GM18861 (cell line): ENCODE results near the gene PANK1.

Experiments
- ATAC-seq: cut with Tn5 transposase; IDR thresholded peaks from one replicate; pipeline ENCODE4 v1.9.1; 2021; ENCODE audit not compliant: unreplicated experiment

Gene PANK1

DNA sequence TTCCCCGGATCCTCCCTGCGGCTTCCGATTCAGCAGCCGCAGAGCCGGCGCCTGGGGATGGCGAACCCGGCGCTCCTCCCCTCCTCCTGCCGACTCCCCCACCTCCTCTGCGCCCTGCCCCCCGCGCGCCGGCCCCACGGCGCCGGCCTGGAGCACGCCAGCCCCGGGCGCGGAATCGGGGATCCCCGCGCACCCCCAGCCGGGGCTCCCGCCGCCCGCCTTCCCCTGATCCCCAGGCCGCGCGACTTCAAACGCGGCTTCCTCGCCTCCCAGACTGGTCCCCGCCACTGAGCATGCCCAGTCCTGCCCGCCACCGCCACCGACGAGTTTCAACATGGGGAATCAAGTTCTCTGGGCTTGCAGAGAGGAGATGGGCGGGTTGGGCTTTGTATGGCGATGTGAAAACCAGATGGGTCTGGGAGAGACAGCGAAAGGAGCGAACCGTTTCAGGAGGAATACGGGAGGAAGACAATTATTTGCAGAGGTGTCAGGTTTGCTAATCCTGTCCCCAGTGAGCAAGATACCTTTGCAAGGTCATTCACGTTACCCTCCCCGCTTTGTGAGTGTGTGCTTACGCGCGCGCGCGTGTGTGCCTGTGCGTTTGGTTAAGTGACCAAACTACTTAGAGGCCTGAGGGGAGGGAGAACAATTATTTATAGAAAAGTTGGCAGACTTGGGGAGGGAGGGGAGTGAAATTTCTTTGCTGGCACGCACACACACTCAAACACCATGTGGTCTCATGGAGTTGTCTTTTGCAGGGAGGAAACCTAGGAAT is at the start of gene PANK1:
Gene PANK1, minus strand, starts transcription at position 276 of the 775 bp plus-strand sequence. CDS start 351 bp downstream, outside the sequence.
- ATAC-seq, result peak; percentile 22

- ATAC-seq, result no peak
Observed at GRCh38 chr10:89693176-89693575, 48.1 kb upstream of the PANK1 start.

DNA sequence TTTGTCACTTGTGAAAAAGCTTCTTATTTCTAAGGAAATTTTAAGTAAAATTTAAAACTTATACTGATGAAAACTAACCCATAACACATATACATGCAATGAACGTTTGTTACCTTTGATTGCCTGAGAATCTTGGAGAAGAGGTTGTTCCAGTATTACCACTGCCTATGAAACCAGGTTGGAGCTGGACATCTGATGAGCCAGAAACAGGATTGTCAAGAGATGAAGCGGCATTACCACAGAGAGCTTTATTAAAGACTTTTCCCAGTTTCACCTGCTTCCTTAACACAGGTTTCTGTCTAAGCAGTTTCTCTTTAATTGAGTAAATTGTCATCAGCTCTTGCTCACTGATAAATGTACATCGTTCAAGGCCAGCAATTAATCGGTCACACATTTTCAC is 47.4 kb upstream of the PANK1 start:
- ATAC-seq, result no peak

DNA sequence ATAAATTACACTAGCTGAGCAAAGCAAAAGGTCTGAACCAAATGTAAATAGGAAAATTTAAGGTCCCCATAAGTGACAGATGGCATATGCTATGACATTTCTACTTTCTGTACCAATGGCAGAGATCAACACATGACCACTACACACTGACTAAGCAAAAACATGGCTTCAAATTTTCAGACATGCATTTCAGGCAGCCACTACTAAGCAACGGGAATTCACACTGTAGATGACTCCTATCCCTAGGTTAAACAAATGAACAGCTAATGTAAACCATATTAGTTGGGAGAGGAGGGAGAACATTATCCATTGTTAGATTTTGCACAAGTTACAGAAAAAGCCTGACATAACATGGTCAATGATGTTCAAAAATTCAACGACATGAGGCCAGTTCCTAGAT is 45.0 kb upstream of the PANK1 start:
- ATAC-seq, result no peak

DNA sequence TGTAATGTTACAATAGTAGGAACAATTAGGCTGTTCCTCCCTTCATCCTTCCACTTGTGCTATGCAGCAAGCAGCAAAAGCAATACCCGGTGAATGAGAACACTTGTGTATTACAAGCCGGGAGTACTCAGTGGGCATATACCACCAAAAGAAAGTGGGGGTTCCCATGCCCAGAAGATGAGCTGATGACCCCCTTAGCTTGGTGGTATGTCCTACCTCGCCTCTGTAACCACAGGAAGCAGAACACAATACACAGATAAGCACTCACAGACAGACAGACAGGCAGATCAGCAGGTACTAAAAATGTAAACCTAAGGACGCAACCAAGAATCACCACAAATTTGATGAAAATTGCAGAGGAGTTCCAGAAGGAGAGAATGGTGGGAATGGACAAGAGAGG is 40.9 kb upstream of the PANK1 start:
- ATAC-seq, result no peak

DNA sequence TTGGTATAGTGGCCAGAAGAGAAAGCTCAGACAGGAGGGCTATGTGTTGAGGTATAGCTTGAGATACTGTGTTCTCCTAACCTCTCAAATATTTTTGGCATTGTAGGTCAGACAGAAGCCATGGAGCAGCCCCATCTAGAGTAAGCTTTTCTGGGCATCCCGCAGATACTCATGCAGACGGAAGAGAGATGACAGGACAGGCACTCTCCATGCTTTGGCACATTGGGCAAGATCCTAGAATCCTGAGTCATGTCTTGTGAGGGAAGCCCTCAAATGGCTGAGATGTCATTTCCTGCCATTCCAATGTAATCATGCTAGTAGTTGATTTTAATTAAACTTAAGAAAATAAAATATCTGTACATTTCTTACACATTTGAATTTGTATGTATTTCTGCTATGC is 39.6 kb upstream of the PANK1 start:
- no peak for ATAC-seq

- ATAC-seq, result no peak
Observed at GRCh38 chr10:89683883-89684282, 38.8 kb upstream of the PANK1 start.

DNA sequence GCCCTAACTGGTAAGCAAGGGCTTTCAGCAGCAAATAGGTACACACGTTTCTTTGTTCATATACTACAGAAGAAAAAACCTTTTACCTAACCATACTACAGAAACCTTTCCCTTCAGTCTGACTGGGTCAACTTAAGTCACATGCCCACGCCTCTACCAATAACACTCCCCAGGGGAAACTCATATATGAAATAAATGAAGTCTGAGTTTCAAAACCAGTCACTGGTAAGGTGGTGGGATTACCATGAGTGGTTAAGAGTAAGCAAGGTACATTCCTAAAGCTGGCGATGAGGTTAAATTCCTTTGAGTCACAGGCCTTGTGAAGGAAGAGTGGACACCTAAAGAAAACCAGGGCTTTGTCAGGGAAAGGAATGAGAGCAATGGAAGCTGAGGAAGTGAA is 34.9 kb upstream of the PANK1 start:
- ATAC-seq, result peak; percentile 70

DNA sequence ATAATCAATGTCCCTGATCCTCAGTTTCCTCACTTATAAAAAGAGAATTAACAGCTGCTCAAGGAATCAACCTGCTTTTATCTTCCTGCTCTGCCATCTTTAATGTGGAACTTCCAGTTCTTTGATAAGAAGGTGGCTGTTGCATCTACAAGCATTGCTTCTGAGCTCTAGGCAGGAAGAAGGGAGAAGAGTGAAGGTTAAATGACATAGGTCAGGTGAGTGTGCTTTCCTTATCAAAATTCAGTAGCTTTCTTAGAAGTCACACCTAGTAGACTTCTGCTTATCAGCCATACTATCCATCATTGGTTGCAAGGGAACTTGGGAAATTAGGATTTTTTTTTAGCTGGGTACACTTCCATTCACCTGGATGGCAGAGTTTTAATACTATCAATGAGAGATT is 32.3 kb upstream of the PANK1 start:
- no peak for ATAC-seq

- no peak for ATAC-seq
Observed at GRCh38 chr10:89670926-89671325, 25.9 kb upstream of the PANK1 start.

- ATAC-seq, result no peak
Observed at GRCh38 chr10:89669985-89670384, 24.9 kb upstream of the PANK1 start.

GRCh38 chr10:89668386-89669071 is 23.5 kb upstream of the PANK1 start:
- ATAC-seq, result no peak

GRCh38 chr10:89666138-89666537 is 21.1 kb upstream of the PANK1 start:
- no peak for ATAC-seq

- no peak for ATAC-seq
Observed at GRCh38 chr10:89665302-89665701, 20.3 kb upstream of the PANK1 start.

DNA sequence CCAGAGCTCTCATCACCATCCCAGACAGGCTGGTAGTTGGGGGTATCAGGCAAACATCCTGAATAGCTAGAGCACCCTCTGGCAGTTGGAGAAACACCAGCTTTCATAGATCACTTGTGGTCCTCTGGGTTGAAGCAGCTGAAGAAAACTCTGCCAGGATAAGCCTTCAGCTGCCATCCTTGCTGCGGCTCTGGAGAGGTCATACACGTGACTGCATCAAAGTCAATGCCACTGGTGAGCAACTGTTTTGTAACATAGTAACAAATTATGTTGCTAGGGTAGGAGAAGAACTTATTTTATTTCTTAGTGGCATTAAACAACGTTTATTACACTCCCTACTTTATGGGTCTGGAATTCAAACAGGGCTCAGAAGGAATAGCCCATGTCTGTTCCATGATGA is 19.2 kb upstream of the PANK1 start:
- no peak for ATAC-seq

DNA sequence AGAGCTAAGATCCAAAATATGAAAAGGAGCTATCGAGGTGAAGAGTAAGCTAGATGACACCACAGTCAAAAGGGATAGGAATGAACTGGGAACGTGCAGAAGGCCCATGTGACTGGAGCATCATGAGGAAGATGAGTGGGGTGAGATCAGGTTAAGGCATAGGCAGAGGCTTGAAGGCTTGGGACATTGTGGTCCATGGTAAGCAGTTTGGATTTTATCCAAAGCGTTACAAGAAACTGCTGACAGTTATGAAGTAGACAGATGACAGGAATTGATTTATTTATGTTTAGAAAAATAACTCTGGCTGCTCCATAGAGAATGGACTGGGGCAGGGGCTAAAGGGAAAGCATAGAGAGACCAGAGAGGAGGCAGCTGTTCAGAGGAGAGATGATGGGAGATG is 18.1 kb upstream of the PANK1 start:
- no peak for ATAC-seq

GRCh38 chr10:89662596-89662995 is 17.6 kb upstream of the PANK1 start:
- no peak for ATAC-seq

DNA sequence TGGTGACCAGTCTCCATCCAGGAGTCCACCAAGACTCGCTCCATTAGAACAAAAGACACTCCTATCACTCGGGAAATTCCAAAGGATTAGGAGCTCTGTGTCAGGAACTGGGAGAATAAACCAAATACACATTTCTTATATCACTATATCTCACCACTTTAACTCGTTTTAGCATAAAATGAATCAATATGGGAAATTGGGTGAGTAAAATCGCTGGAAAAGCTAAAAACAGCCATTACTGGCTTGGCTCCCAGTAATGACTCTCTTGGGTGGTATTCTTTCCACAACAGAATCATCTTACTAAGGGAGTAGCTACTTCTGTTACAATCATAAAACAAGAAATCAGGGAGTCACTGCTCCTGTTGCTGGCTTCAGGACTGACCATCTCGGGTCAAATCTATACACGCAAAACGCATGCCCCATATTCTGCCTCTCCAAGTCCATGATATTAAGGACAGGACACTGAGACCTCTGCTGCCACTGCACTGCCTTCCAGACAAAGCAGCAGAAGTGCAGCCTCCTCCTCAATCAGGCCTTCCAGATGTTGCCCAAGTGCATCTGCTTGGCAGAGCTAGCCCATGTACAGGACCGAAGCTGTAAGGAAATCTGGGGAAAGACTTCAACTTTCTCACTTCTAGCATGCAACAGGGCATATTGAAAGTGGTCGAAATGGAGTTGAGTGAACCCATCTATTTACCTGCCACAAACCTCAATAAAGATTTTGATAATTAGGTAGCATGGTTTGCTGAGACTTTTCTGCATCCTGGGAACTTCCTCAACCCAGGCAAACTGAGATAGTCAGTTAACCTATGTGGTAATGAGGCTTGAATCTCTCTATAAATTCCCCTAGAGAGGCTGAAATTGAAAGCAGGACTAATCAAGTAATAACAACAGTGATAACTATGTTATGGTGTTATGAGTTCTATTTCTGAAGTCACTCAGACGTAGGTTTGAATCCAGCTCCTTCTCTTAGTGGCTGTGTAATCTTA is 14.4 kb upstream of the PANK1 start:
- no peak for ATAC-seq

GRCh38 chr10:89657302-89657701 is 12.3 kb upstream of the PANK1 start:
- no peak for ATAC-seq

DNA sequence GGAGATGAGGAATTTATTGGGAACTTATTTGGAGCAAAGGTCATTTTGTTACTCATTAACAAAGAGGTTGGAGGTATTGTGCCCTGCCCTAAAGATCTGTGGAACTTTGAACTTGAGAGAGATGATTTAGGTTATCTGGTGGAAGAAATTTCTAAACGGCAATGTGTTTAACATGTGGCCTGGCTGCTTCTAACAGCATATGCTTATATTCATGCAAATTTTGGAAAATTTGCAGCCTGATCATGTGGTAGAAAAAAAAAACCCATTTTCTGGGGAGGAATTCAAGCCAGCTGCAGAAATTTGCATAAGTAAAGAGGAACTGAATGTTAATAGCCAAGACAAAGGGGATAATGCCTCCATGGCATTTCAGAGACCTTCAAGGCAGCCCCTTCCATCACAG is 10.7 kb upstream of the PANK1 start:
- ATAC-seq, result no peak

DNA sequence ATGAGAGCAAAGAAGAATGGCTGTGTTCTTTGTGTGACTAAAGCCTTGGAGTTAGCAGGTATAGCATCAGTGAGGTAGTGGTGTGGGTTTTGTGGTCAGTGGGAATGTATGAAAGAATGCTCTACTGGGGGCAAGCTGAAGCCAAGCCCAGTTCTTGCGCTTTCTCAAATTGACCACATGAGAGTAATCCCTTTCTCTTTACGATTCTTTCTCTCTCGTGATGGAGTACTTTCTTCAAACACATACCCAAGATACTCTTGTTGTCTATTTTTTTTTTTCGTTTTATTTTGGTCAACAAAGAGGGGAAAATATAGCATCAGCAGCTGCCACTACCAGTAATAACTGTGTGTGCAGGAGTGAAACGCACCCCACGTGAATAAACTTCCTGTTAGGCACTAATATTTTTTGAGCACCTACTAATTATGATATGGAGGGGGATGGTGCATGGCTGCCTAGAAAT is 8.4 kb upstream of the PANK1 start:
- ATAC-seq, result peak; percentile 45
